ENCODE data around the gene CDC14B.
"Not testable (repeated sequence)": the region's sequence is repeated elsewhere in the genome, so short reads cannot be mapped to it uniquely, and the experiment has no call there.

CDC14B gene

GRCh38 chr9:96503918-96504317 lies 115.7 kb downstream of the CDC14B start:
- in situ Hi-C loops (cut with HindIII; ENCODE audit: low sequenced_read_pairs), result no loop called here

GRCh38 chr9:96503374-96503748 lies 116.3 kb downstream of the CDC14B start:
- in situ Hi-C loops (cut with HindIII; ENCODE audit: low sequenced_read_pairs), result not testable (repeated sequence)

GRCh38 chr9:96502539-96503373 lies 116.9 kb downstream of the CDC14B start:
- in situ Hi-C loops (cut with HindIII; ENCODE audit: low sequenced_read_pairs), result no loop called here

- in situ Hi-C loops (cut with HindIII; ENCODE audit: low sequenced_read_pairs), result no loop called here
Measured at GRCh38 chr9:96501633-96502538, 117.8 kb downstream of the CDC14B start.

DNA sequence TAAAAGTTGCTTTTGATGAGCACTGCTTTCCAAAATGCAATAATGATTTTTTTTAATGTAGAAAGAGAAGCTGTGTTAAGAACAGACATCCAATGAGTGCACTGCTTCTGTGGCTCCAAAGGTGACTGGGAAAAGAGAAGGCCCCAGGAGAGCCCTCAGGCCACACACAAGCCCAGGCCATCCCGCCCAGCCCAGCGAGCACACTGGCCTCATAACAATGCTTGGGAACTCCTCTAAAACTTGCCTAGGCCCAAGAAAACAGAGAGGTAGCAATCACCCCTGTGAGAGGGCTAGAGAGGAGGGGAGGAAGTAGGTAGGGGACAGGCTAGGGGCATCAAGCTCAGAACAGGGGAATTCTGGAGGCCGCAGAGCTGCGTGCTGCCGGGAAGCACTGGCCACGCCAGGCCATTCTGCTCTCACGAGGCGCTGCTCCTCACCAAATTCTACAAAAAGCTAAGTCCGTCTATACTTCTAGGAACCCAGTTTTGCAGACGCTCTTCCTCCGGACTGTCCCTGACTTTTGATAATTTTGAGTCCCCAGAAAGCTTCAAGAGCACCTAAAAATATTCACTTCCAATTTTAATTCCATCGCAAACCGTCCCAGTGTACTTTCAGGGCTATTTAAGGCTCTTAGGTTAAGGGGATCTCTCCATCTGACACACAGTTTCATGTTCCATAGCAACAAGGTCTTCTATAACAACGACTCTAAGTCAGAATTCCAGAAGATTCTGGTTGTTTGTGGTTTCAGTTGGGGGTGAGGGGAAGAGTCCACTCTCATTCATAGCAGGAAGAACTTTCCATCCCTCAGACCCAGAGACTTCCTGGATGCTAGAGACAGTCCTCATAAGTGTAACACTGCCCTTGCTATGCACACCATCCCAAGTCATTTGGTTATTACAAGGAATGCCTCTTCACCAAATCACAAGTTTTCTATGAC lies 118.7 kb downstream of the CDC14B start:
- in situ Hi-C loops (cut with HindIII; ENCODE audit: low sequenced_read_pairs), result no loop called here

DNA sequence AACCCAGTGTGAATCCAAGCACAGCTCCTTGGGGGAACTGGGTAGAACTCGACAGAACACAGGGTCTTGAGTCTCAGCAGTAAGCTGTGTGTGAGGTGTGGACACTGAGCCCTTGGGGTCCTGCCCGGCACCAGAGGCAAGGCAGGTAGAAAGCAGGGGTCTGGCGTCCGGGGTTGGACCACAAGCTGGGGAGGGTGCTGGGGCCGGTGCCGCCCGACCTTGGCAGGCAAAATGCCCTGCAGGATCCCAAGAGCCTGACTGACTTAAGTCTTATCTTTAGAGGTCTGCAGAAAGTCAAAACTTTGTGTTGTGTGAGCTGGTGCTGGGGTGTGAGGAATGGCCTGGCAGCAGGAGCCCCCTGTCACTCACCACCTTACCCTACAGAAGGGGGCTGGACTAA lies 120.4 kb downstream of the CDC14B start:
- in situ Hi-C loops (cut with HindIII; ENCODE audit: low sequenced_read_pairs), result no loop called here

DNA sequence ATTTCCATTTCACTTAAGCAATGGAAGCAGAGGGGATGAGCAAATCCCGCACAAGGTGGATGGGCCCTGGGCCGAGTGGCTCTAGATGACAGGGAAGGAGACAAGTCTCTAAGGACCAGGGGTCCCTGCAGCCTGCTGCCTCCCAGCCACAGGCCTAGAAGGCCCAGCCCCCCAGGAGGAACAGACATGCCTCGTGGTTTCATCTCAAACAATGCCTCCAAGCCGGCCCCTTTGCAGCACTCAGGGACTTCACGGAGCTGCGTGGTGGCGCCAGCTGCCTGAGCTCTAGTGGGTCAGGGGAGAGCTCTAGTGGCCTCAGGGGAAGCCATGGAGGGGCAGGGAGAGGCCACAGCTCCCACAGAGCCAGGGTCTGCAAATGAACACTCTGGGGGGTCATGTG lies 120.8 kb downstream of the CDC14B start:
- in situ Hi-C loops (cut with HindIII; ENCODE audit: low sequenced_read_pairs), result no loop called here

DNA sequence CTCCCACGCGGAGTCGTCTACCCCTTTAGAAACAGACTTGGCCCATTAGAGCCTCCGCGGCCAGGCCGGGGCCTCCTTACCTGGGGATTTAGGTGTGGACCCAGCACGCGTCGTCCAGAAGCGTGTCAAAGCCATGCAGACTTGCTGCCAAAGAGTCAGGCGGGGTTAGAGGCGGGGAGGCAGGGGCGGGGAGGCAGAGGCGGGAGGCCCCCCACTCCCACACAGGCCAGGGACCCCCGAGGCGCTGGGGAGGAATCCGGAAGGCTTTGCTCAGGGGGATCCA lies 122.6 kb downstream of the CDC14B start:
- in situ Hi-C loops (cut with HindIII; ENCODE audit: low sequenced_read_pairs), result no loop called here

DNA sequence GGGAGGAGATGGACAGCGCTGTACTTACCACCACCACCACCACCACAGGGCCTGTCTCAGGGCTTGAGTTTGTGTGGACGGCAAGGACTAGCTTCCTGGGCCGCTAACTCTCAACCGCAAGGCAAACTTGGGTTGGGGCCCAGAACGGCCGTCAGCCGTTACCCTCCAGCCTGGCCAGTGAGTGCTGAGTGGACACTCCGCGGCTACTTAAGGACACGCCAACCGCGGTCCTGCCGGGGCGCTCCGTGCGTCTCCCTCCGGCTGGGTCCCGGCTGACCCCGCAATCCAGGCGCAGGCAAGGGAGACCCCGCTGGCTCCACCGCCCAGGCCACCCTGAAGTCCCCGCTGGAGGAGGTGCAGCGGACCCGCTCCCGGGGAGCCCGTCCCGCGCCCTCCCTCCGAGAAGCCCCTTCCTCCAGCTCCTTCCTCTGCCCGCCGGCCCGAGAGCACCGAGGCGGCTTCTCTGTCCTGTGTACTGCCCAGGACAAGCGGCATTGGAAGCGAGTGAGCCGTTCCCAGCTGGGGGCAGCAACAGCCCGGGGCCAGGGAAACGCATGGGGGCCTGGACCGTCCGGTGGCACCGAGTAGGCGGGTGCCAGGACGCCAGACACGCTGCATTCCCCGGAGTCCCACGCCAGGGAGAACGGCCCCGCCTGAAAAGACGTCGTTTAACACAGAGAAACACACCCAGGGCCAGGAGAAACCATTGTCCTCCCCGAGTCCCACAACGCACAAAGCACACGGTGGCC lies 123.1 kb downstream of the CDC14B start:
- in situ Hi-C loops (cut with HindIII; ENCODE audit: low sequenced_read_pairs), result no loop called here

GRCh38 chr9:96495341-96495740 lies 124.3 kb downstream of the CDC14B start:
- in situ Hi-C loops (cut with HindIII; ENCODE audit: low sequenced_read_pairs), result no loop called here

DNA sequence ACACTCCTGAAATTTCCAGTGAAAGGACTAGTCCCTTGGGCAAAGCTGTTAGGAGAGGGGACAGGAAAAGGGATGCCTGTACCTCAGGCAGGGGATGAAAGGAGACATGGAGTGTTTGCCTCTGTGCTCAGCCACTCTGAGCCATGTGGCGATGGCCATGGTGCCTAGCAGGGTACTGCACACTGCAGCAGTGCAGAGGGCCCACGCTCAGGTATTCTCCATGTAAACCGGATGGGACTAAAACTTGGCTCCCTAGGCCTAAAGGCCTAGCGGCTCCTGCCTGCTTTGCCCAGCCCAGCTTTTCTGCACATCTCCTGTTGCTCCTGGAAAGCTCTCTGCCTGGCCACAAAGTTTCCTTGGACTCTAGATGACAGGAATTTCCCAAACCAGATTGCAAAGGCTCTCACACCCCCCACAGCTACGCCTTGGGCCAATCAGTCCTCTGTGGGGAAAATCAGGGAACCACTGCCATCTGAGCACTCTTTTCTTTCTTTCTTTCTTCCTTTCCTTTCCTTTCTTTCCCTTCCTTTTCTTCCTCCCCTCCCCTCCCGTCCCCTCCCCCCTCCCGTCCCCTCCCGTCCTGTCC lies 125.3 kb downstream of the CDC14B start:
- in situ Hi-C loops (cut with HindIII; ENCODE audit: low sequenced_read_pairs), result no loop called here

DNA sequence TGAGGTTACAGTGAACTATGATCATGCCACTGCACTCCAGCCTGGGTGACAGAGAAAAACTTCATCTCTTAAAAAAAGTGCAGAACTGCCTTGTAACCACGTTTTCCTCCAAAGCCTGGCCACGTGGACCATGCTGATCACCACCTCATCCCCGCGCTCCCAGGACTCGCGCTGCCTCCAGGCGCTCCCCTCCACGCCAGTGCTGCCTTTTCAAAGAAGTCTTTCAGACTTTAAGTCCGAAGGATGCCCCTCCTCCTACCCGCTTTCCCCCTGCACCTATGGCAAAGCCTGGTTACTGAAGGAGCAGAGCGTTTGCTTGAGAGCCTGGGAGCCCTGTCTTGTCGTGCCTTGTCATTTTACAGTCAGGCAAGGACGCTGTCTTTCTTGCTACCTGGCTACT lies 125.9 kb downstream of the CDC14B start:
- in situ Hi-C loops (cut with HindIII; ENCODE audit: low sequenced_read_pairs), result no loop called here

GRCh38 chr9:96492993-96493531 lies 126.6 kb downstream of the CDC14B start:
- in situ Hi-C loops (cut with HindIII; ENCODE audit: low sequenced_read_pairs), result no loop called here

DNA sequence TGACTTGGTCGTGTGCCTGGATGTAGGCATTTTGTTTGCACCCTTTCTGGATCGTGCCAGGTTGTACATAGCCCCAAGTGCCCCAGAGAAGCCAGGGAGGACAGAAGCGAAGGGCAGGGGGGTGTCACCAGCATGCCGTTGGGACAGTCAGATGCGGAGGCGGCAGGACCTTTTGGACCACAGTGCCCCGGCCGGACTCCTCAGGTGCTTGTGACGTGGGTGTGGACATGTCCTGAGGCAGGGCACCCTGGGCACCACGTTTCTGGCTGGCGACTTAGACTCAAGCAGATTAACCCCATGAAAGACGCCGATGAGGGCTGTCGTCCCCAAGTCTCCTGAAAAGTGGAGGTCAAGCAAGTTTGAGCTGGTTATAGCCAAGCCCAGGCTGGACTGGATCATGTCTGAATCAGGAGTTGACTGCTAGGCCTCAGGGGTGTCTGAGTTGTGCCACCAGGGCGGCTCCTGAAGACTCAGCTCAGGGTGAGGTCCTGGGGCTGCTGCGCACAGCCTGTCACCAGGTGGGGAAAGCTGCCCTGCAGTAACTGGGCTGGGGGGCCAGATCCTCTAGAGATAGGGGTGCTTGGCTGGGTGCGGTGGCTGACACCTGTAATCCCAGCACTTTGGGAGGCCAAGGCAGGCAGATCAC lies 127.6 kb downstream of the CDC14B start:
- in situ Hi-C loops (cut with HindIII; ENCODE audit: low sequenced_read_pairs), result no loop called here

GRCh38 chr9:96491079-96491879 lies 128.4 kb downstream of the CDC14B start:
- in situ Hi-C loops (cut with HindIII; ENCODE audit: low sequenced_read_pairs), result no loop called here

DNA sequence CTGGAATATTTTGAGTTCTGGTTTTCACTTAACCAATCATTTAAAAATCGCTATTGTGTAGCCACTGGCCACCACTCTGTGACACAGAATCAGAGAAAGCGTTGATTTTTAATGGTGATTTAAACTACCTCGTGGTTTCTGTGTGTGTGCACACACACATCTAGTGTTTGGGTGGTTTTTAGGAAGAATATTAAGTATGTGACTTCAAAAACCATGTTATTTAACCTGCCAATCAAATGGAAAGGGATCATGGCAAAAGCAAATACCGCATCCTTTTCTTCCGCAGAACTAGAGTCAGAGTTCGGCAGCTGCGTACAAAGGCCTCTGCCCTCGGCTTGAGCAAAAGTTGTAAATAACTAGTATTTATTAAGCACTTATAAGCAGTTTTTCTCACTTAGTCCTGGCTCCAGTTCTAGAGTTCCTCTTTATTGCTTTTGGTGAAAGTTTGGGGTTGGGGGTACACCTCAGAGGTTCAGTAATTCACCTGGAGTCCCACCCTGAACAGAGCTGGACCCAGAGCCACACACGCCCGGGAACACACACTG lies 129.0 kb downstream of the CDC14B start:
- in situ Hi-C loops (cut with HindIII; ENCODE audit: low sequenced_read_pairs), result no loop called here

DNA sequence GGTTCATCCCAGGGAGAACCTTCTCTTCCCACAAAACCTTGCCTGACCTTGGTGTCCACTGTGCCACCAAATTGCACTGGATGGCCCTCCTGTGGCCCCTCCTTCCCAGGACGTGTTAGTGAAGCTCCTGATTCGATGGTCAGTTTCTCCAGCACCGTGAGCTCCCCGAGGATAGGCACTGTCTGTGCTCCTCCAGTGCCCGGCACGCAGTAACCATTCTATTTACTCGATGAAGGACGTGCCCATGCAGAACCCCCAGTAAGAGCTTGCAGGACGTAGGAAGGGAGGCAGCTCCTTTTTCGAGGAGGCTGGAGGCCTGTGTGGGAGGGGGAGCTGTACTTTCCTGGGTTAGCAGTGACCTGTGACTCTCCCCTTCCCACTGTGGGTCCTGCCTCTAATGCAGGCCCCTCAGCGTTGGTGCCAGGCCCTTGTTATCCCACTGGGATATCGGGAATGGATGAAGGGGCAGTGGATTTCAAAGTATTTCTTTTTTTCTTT lies 130.1 kb downstream of the CDC14B start:
- in situ Hi-C loops (cut with HindIII; ENCODE audit: low sequenced_read_pairs), result no loop called here

GRCh38 chr9:96487949-96488348 lies 131.7 kb downstream of the CDC14B start:
- in situ Hi-C loops (cut with HindIII; ENCODE audit: low sequenced_read_pairs), result no loop called here

Measured in DLD1 (cell line).